Measurements from ENCODE around the gene EPHB1.
"Not testable (repeated sequence)": the region's sequence is repeated elsewhere in the genome, so short reads cannot be mapped to it uniquely, and the experiment has no call there.

The EPHB1 gene

DNA sequence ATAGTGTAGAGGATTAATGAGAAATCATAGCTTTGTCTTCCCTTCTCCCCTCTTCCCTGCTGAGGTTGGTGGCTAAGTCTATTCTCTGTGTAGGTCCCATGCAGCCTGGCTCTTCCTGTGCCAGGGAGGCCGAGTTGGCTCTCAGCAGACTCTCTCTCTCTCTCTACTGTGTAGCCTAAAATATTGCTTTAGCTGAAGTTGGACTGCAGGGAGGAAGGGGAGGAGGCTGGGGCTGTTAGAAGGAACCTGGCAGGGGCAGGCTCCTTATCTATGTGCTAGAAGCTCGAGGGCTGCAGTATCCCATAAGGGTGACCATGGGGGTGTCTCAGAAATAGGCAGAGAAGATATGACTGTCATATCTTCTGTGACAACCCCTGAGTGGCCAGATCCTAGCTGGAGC is 160.8 kb downstream of the EPHB1 start:
- DNase-seq (ENCODE audit: low spot score), result no peak

GRCh38 chr3:134956395-134956794 is 161.3 kb downstream of the EPHB1 start:
- DNase-seq (ENCODE audit: low spot score), result no peak

DNA sequence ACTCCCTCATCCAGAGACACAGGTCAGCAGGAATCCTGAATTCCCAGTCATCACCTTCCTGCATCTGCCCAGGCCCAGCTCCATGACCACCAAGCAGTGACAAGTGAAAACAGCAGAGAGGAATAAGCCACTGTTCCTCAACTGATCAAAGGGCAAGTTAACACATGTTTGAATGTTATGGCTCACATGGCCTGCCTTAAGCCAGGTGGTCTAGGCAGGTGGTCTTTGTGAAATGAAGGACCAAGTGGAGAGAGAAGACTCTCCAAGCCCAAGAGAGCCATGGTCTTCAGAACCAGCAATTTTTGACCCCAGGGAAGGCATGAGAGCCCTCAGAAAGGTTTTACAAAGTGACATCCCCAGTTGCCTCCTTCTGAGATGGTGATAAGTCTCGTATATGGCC is 161.8 kb downstream of the EPHB1 start:
- DNase-seq (ENCODE audit: low spot score), result no peak

DNA sequence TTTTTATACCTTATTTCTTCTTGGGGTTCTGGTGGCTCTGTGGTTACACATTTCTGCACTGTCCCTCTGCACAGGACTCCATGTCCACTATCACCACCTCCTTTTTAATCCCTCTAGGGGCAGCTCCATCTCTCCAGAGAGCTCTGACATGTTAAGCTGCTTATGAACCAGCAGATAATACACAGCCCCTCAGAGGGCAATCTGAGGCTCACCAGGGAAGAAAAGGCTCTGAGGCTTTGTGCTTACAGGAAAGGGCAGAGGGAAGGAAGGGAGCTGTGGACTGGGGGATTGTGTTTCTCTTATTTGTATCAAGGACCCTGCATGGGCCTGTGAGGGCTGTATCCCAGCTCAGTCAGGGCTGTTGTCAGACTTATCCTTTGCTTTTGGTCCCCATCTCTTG is 164.5 kb downstream of the EPHB1 start:
- DNase-seq (ENCODE audit: low spot score), result no peak

DNA sequence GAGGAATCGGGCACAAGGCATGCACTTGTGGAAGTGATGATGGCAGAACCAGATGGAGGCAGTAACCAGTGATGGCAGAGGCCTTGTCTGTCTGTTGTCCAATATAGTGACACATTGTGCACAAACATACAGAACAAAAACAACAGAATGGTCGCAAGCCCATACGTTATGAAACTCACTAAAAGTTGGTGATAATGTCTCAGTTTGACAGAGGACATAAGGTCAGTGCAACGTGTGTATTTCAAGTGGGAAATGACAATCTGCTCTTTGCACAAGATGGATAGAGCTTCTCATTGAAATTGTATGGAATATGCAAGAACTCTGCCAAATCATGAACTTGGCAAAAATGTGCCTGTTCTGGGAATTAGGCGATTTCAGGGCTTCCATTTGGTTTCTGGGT is 169.2 kb downstream of the EPHB1 start:
- no peak for DNase-seq (ENCODE audit: low spot score)

GRCh38 chr3:134965865-134966481 is 170.9 kb downstream of the EPHB1 start:
- DNase-seq (ENCODE audit: low spot score), result no peak

DNA sequence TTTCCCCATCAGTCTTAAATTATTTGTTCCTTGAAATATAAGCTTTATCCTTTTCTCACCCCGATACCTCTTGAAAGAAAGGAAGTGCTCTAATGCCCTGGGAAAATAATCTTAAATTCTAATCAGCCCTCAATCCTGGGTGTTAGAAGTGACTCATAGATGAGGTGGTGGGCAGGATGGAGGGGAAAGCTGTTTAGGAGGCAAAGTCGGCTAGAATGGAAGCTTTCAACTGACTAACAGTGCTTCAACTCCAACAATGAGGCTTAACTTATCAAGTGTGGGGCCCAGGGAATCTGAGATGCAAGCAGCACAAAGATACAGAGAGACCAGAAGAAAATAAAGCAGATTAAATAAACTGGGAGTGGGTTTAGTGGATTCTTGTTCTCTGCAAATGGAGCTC is 175.8 kb downstream of the EPHB1 start:
- DNase-seq (ENCODE audit: low spot score), result no peak

- DNase-seq (ENCODE audit: low spot score), result no peak
These were observed 176.2 kb downstream of the EPHB1 start for GRCh38 chr3:134971306-134971705.

GRCh38 chr3:134971907-134972306 is 176.8 kb downstream of the EPHB1 start:
- not testable (repeated sequence) for DNase-seq (ENCODE audit: low spot score)

DNA sequence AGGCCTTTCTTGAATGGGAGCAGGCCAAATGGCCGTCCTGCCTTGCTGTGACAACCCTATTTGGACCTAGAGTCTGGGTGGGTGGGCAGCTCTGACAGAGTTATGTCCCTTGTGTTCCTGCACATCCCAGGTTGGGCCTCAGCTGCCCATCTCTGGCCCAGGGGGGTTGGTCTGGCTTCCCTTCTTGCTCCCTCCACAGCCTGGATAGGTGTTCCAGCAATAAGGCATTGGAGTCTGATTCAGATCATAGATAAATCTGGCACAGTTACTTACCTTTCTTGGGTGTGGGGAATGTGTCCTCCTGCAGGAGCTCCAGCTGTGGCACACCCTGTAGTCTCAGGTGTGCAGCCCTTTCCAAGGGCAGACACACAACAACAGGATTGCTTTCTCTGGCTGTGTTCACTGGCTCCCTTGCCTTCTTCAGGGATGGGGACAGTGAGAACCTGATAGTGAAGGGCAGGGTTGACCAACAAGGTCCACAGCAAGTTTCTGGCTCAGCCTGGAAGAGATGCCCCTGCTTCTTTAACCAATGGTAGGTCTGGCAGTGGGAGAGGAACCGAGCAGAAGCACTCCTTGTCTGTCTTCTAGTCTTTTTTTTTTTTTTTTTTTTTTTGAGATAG is 177.9 kb downstream of the EPHB1 start:
- DNase-seq (ENCODE audit: low spot score), result no peak

DNA sequence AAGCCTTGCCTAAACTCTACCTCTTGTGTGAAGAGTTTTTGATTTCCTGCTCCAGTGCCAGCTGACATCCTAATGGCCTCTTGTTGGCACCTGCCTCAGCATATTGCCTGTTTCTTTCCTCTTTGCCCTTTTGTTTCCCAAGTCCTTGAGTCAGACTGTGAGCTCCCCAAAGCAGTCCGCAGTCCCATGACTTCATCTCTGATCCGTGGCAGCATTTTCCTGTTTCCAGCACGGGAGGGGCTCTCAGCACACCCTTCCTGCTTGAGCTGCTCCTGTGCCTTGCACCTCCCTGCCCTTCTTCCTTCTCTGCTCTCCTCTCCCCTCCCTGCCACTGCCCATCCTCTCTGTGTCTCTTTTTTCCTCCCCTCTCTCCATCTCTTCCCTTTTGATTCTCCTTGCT is 179.6 kb downstream of the EPHB1 start:
- no peak for DNase-seq (ENCODE audit: low spot score)

- no peak for DNase-seq (ENCODE audit: low spot score)
These were observed 181.9 kb downstream of the EPHB1 start for GRCh38 chr3:134976948-134977347.

DNA sequence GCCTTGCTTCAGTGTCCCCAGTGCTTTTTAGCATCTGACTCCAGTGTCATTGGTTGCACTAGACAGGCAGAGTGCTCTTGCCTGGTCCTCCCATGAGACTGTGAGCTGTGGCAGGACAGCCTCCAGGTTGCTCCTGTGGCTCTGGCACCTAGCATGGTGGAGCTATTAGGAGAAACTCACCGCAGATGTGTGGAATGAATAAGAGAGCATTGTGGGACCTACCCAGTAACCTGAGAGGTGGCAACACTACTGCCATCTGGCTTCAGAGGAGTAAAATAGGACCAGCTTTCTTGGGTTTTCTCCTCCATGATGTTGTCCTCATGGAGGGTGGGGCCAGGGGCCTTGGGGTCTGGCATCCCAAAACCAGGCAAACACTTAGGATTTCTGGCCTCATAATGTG is 183.6 kb downstream of the EPHB1 start:
- DNase-seq (ENCODE audit: low spot score), result no peak

DNA sequence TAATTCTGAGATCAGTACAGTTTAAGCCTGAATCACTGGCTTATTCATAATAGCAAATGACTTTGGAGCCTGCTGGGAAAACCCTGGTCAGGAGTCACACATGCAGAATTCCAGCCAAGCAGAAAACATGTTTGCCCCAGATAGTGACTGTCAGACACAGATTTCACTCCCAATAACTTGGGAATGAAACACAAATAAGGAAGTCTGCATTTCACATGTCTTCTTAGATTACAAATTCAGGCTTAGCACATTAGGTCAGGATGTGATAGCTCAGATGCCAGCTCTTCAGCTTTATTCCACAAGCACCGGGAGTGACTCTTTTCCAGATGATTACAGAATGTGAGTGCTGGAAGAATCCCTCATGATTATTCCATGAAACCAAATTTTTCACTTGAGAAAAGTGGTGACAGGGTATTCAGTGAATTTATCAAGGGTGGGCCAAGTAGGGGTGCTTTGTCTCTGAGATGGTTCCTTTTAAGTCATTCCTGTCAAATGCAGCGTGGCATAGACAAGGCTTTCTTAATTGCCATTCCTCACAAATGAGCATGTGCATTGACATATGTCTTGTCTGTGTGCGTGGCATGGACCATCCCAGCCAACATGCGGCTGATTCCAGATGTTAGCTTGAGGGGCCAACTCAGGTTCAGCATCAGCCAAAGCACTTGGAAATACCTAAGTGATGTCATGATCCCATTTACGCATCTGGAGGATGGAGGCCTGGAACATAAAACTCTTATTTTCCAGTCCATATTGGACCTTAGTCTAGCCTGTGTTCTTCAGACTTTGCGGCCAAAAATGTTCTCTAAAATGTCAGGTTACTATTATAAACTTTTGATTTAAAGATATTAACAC is 191.0 kb downstream of the EPHB1 start:
- no peak for DNase-seq (ENCODE audit: low spot score)

GRCh38 chr3:134988666-134989065 is 193.6 kb downstream of the EPHB1 start:
- no peak for DNase-seq (ENCODE audit: low spot score)

- no peak for DNase-seq (ENCODE audit: low spot score)
These were observed 195.9 kb downstream of the EPHB1 start for GRCh38 chr3:134991003-134991402.

DNA sequence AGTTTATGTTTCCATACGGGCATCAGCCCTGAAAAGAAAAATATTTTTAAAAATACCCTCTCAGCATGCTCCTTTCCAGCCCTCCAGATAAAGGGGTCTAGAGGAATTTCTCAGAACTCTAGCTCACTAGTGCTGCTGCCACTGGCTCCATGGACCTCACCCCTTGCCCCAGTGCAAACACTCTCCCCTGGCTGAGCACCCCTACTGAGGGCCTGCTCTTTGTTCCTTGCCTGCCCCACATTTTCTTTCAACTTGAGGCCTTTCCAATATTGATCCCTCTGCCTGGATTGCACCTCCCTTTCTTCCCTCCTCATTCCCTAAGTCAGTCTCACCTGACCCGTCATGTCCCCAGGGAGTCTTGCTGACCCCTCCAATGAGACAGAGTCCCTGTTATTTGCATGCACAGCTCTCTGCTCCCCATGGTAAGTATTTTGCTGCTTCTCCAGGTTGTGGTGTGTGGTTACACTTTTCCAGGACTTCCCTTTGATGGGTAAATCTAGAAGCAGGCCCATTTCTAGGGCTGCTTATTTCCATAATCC is 196.5 kb downstream of the EPHB1 start:
- no peak for DNase-seq (ENCODE audit: low spot score)

DNA sequence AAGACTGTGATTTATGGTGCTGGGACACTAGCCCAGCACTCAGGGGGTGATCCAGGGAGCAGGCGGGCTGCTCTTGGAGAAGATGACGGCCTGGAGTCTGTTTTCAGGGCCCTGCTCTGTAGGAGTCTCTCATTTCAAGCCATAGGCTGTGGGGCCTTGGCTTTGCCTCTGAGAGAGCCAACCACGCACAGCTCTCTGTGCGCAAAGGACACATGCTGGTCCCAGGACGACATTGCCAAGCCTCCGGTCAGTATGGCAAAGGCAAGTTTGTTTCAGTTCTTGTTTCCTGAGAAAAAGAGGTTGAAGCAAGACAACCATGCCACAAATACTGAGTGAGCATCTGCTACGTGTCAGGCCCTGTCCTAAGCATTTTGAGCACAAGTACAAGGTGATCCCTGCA is 197.1 kb downstream of the EPHB1 start:
- DNase-seq (ENCODE audit: low spot score), result no peak

DNA sequence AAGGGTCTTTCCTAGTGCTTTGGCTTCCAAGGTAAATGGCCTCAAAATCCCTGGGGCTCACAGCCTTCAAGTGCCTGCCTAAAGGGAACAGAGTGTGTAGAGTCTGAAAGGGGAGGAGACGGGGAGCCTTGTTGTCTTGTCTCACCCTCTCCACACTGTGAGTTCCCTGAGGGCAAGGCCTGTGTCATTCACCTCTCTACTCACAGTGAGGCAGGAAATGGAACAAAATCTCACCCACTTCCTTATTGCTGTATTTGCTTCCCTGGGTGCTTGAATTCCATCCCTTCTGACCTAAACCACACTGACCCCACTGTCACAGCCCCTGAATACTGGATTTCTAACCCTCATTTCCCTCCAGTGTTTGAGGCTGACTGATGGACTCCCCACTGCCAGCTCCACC is 197.5 kb downstream of the EPHB1 start:
- no peak for DNase-seq (ENCODE audit: low spot score)

DNA sequence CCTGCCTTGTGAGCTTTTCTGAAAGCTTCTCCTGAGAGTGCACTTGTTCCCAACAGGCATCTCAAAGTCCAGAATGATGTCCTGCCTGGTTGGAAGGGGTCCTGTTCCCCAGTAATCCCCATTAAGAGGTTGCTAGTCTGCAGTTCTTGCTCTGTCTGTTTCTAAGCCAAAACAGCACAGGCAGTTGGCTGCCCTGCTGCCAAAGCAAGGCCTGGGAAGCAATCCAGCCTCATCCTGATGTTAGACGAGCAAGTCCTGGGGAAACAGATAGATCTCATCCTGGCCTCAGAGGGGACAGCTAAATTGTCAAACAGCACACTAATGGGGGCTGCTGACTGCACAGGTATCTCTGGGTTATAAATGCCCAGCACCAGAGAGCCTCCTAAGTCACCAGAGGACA is 198.0 kb downstream of the EPHB1 start:
- DNase-seq (ENCODE audit: low spot score), result no peak

- no peak for DNase-seq (ENCODE audit: low spot score)
These were observed 203.1 kb downstream of the EPHB1 start for GRCh38 chr3:134998158-134998557.

DNA sequence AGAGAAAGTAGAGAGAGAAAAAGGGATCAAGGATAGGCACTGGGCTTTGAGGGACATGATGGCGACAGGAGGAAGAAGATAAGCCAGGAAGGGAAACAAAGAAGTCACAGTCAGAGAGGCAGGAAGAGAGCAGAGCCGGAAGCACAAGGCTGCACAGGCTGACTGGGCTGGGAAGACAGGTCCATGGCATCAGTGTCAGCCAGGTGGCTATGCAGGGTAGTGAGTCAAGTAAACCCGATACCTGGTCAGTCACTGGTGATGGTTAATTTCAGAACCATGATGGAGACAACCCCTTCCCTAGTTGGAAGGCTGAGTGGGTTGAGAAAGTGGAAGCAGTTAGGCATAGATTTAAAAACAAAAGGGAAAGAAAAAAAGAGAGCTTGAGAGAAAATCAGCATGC is 203.8 kb downstream of the EPHB1 start:
- no peak for DNase-seq (ENCODE audit: low spot score)

- DNase-seq (ENCODE audit: low spot score), result no peak
These were observed 205.4 kb downstream of the EPHB1 start for GRCh38 chr3:135000465-135000864.

Data from HuH-7 (cell line).